GM18511 (cell line): ENCODE data around the gene ABCD4.

ENCODE experiments used
- ATAC-seq: cut with Tn5 transposase; IDR thresholded peaks from one replicate; pipeline ENCODE4 v1.9.1; 2021; ENCODE audit warnings: mild to moderate bottlenecking, moderate library complexity; ENCODE audit not compliant: unreplicated experiment

Gene ABCD4

GRCh38 chr14:74261288-74261687, 41.4 kb downstream of the ABCD4 start:
- no peak for ATAC-seq

- ATAC-seq = no peak
These were observed 42.1 kb downstream of the ABCD4 start for GRCh38 chr14:74260525-74261233.

- no peak for ATAC-seq
These were observed 43.2 kb downstream of the ABCD4 start for GRCh38 chr14:74259513-74259912.

- no peak for ATAC-seq
These were observed 44.0 kb downstream of the ABCD4 start for GRCh38 chr14:74258764-74259035.

GRCh38 chr14:74257941-74258763, 44.6 kb downstream of the ABCD4 start:
- ATAC-seq = no peak

- ATAC-seq = peak; percentile 58
These were observed 45.4 kb downstream of the ABCD4 start for GRCh38 chr14:74257078-74257940.

GRCh38 chr14:74255281-74255680, 47.5 kb downstream of the ABCD4 start:
- ATAC-seq = no peak

GRCh38 chr14:74249433-74250375, 53.0 kb downstream of the ABCD4 start:
- ATAC-seq = no peak

- no peak for ATAC-seq
These were observed 54.7 kb downstream of the ABCD4 start for GRCh38 chr14:74248017-74248416.

GRCh38 chr14:74246542-74246941, 56.2 kb downstream of the ABCD4 start:
- ATAC-seq = no peak

- ATAC-seq = no peak
These were observed 57.4 kb downstream of the ABCD4 start for GRCh38 chr14:74245292-74245691.

GRCh38 chr14:74244115-74244514, 58.6 kb downstream of the ABCD4 start:
- no peak for ATAC-seq

GRCh38 chr14:74243051-74243450, 59.7 kb downstream of the ABCD4 start:
- no peak for ATAC-seq

- ATAC-seq = no peak
These were observed 60.0 kb downstream of the ABCD4 start for GRCh38 chr14:74242780-74243042.

- no peak for ATAC-seq
These were observed 60.5 kb downstream of the ABCD4 start for GRCh38 chr14:74242021-74242779.

GRCh38 chr14:74241652-74242017, 61.1 kb downstream of the ABCD4 start:
- no peak for ATAC-seq

GRCh38 chr14:74240794-74241651, 61.7 kb downstream of the ABCD4 start:
- no peak for ATAC-seq

GRCh38 chr14:74239848-74240793, 62.6 kb downstream of the ABCD4 start:
- no peak for ATAC-seq
